Measurements from ENCODE around the gene AP3D1.

AP3D1 gene

GRCh38 chr19:2126879-2127518 lies 24.4 kb downstream of the AP3D1 start:
- DNase-seq (ENCODE audit: low spot score) = no peak

- no peak for DNase-seq (ENCODE audit: low spot score)
Observed at GRCh38 chr19:2123682-2124387, 27.5 kb downstream of the AP3D1 start.

- DNase-seq (ENCODE audit: low spot score) = no peak
Observed at GRCh38 chr19:2122982-2123381, 28.4 kb downstream of the AP3D1 start.

- DNase-seq (ENCODE audit: low spot score) = no peak
Observed at GRCh38 chr19:2122251-2122650, 29.1 kb downstream of the AP3D1 start.

- DNase-seq (ENCODE audit: low spot score) = no peak
Observed at GRCh38 chr19:2121416-2122051, 29.8 kb downstream of the AP3D1 start.

GRCh38 chr19:2120821-2121220 lies 30.5 kb downstream of the AP3D1 start:
- no peak for DNase-seq (ENCODE audit: low spot score)

GRCh38 chr19:2119921-2120785 lies 31.2 kb downstream of the AP3D1 start:
- no peak for DNase-seq (ENCODE audit: low spot score)

GRCh38 chr19:2118438-2118837 lies 32.9 kb downstream of the AP3D1 start:
- DNase-seq (ENCODE audit: low spot score) = no peak

- no peak for DNase-seq (ENCODE audit: low spot score)
Observed at GRCh38 chr19:2117215-2117960, 34.0 kb downstream of the AP3D1 start.

- no peak for DNase-seq (ENCODE audit: low spot score)
Observed at GRCh38 chr19:2116507-2116906, 34.9 kb downstream of the AP3D1 start.

GRCh38 chr19:2115911-2116426 lies 35.4 kb downstream of the AP3D1 start:
- no peak for DNase-seq (ENCODE audit: low spot score)

- no peak for DNase-seq (ENCODE audit: low spot score)
Observed at GRCh38 chr19:2115324-2115723, 36.0 kb downstream of the AP3D1 start.

- DNase-seq (ENCODE audit: low spot score) = no peak
Observed at GRCh38 chr19:2114821-2115220, 36.5 kb downstream of the AP3D1 start.

- no peak for DNase-seq (ENCODE audit: low spot score)
Observed at GRCh38 chr19:2114218-2114617, 37.1 kb downstream of the AP3D1 start.

GRCh38 chr19:2113439-2114211 lies 37.7 kb downstream of the AP3D1 start:
- DNase-seq (ENCODE audit: low spot score) = no peak

- DNase-seq (ENCODE audit: low spot score) = no peak
Observed at GRCh38 chr19:2112516-2113320, 38.6 kb downstream of the AP3D1 start.

- DNase-seq (ENCODE audit: low spot score) = no peak
Observed at GRCh38 chr19:2111886-2112285, 39.5 kb downstream of the AP3D1 start.

GRCh38 chr19:2111425-2111824 lies 39.9 kb downstream of the AP3D1 start:
- DNase-seq (ENCODE audit: low spot score) = no peak

- DNase-seq (ENCODE audit: low spot score) = no peak
Observed at GRCh38 chr19:2110822-2111221, 40.5 kb downstream of the AP3D1 start.
